GM19239 (cell line): Measurements from ENCODE around the gene SVEP1.

Experiments used
- DNase-seq: peaks from one replicate; pipeline ENCODE4 v3.0.0; 2011; ENCODE audit warnings: low spot score; ENCODE audit not compliant: insufficient read length
- FAIRE-seq: peaks from 2 replicates; lab custom pipeline; 2011; peaks lifted over from hg19 to GRCh38; lab: Jason Lieb, UNC

The SVEP1 gene

DNA sequence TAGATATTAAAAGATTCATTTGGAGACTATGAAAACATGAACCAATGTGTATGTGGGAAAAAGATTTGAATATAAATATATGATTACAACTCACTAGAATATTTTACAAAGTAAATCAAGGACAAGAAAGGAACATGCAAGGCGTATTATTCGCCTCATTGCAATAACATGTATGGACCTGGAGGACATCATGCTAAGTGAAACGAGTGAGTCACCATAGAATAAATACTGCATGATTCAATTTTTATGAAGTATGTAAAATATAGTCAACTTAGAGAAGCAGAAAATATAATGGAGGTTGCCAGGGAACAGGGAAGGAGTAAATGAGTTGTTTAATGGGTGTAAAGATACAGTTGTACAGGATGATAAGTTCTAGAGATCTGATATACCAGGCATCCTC, 246.8 kb downstream of the SVEP1 start:
- DNase-seq (no peak), FAIRE-seq (no peak)

DNA sequence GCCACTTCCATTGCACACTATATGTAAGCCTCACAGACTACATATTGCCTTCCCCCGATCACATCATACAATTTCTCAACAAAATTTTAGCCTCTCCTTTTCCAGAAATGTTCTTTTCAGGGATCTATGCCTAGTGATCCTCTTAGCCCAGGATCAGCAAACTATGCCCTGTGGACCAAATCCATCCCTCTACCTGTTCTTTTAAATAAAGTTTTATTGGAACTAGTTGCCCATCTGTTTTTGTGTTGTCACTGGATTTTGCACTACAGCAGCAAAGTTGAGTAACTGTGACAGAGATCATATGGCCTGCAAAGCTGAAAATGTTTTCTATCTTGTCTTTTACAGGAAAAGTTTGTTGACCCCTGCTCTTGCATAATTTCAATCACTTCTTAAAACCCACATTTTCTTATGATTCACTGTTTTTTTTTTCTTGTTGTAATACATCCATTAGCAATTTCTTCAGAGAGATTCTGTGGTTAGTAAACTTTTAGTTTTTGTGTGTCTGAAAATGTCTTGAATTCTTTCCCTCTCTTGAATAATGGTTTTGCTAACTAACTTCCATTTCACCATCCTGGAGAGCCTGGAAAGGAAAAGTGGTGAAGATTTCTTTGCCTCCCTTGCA, 248.9 kb downstream of the SVEP1 start:
- DNase-seq (no peak), FAIRE-seq (no peak)

DNA sequence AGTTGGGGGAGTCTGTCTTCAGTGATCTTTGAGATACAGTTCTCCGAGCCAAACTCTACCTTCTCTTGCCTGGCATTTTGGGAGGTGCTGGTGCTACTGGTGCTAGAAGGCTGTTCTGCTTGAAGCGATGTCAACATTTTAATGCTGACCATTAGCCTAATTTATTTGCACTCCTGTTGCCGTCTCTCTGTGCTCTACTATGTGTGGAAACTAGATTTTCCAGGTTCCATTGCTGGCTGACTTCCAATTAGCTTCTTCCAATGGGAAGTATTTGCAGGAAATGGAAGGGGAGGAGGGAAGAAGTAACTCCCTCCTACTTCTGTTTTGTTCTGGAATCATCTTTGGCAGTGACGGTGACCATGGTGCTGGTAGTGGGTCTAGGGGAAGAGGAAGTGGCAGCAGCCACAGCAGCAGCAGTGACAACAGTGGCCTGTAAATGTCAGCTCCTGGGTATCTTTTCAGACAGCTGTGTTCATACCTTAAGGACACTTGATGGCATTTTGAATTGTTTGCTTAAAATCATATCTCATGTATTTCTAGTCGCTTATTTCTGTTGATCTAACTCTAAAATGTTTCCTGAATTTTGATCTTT, 249.8 kb downstream of the SVEP1 start:
- DNase-seq: no peak
- FAIRE-seq: no peak

DNA sequence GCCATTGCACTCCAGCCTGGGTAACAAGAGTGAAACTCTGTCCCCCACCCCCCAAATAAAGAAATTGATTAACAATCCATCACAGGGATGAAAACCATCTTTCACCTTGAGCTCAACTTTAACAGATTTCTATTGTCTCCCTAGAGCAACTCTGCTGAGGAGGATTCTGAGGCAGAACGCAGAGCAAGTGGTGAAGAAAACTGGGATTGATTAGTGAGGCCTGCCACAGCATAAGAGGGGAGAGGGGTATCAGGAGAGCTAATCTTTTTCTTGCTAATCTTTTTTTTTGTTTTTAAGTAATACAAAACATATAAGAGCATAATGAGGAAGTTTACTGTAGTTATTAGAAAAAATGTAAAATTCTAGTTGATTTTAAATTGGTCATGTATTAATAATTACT, 250.8 kb downstream of the SVEP1 start:
- DNase-seq (no peak), FAIRE-seq (no peak)

DNA sequence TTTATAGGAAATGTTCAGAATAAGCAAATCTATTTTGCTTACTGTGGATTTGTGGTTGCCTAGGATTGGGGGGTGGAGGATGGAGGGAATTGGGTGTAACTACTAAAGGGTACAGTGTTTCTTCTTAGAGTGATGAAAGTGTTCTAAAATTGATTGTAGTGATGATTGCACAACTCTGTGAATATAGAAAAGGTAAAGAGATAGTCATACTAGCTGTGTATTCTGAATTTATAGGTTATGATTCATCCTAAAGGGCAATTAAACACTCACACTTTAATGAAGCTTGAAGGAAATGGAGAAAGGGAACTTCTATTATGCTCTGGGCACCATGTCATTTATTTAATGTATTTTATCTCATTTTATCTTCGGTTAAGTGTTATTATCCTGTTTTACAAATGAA, 251.8 kb downstream of the SVEP1 start:
- no peak for FAIRE-seq

DNA sequence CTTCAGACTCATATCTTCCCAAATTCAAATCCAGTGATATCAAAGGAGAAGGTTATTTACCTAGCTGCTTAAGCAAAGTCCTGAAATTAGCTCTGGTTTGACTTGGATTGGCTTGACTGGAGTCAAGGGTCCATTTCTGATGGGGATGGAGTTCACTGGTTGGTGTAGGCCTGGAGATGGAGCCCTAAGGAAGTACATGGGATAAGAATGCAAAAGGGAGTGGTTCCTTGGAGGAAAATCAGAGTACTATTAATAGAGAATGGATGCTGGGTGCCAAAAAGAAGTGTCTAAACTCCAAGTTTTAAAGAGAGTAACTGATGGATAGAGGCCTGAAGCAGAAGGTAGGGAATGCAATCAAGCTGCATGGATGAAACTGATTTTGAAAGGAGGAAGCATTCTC, 255.7 kb downstream of the SVEP1 start:
- DNase-seq (no peak), FAIRE-seq (no peak)

More for the DNA sequence above, 251.8 kb downstream of the SVEP1 start:
- DNase-seq: no peak

DNA sequence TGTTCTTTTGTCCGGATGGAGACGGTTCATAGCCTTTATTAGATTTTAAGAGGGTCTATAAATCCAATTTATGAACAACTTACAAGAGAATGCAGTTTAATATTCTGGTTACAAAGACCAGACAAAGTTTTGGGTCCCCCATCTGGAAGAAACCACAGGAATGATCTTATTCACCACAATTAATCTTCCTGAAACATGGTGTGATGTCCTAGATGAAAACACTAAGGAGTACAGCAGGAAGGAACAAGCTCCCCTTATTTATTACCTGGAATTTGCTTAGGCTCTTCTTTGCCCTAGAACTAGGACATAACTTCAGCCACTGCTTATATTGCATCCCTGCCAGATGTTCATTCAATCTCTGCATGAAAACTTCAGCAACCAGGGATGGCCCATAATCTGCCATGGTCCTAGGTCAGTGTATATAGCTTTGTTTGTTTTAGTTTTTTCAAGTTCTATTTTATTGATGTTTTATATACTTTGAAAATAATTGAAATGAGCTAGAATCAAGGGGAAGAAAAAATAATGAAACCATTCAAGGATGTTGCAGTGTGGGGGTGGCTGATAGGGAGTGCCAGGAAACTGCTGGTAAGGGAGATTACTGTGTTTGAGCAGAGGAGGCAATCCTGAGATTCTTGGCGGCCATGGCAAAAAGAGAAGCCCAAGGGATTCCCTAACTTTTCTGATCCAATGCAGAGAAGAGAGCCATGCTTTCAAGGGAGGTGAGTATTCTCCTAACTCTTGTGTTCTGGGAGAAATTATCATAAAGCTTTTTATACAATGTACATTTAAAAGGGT, 258.7 kb downstream of the SVEP1 start:
- no peak for DNase-seq
- FAIRE-seq: no peak

DNA sequence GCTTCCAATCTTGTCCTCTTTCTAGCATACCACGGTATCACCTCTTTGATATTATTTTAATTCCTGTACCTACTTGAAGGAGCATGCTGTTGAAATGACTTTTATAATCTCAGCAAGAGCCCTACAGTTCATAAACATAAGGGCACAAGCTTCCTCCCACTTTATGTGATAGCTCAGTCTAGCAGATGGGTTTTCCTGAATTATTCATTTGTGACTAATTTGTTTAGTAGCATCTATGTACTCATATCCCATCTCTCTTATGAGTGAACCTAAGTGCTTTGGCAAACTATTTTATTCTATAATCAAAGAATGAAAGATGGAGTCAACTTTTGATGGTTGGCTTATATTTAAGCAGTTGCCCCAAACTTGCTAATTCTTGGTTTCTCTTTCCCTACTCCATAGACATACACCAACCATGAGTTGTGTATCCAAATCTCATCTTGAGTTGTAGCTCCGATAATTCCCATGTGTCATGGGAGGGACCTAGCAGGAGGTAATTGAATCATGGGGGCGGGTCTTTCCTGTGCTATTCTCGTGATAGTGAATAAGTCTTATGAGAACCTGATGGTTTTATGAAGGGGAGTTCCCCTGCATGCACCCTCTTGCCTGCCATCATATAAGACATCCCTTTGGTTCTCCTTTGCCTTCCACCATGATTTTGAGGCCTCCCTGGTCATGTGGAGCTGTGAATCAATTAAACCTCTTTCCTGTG, 259.6 kb downstream of the SVEP1 start:
- FAIRE-seq (no peak), DNase-seq (no peak)

DNA sequence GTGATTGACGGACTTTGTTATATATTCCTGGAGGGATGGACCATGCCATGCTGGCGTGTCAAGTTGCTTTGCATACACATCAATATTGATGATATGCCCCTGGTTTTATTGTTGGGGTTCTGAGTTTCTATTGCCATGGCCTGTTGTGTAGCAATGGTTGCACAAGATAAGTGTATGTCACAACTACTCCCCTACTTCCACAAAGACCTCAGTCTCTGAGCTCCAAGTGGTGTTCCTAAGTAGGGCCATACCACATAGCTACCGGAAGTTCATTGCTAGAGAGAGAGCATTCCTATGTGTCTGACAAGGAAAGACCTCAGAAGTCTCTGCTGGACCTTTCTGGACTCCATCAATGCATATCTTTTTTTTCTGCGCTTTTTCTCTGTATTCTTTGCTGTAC, 261.6 kb downstream of the SVEP1 start:
- DNase-seq (no peak), FAIRE-seq (no peak)

DNA sequence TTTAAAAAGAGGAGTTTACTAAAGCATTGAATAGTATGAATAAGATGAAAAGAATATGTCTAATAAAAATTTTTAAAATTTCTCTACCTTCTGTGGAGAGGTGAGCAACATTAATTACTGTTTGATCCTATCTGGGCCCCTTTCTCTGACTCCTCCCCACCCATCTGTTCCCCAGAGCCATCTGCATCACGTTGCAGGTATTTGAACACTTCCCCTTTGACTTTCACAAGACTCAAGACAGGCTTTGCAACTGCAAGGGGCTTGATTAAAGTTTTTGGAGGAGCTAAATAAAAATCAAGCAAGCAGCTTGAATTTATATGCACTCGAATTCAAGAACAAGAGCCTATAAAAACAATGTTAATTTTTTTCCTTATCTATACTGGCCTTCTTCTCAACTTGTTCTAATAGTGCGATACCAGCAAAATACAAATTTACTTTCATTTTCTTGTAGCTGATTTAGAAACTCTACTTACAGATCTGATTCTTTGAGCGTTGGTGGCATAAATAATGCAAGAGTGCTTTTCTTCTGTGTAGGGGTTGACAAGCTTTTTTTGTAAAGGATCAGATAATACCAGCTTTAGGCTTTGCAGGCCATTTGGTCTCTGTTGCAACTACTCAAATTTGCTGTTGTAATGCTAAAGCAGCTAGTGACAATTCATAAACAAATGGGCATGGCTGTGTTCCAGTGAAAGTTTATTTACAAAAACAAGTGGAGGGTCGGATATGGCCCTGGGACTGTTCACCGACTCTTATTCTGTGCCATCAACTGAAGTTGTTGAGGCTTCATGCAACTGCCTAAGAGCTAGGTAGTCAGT, 263.1 kb downstream of the SVEP1 start:
- DNase-seq: peak; percentile 41
- peak; percentile 81 for FAIRE-seq
